Measurements from ENCODE around the gene SLC7A7. TPM values are rescaled to one million over a fixed set of nuclear protein-coding genes. Genes with fewer than 3 reads are reported as not detected.
A peak's percentile ranks its signal among the peaks of the same experiment; 100 is the strongest.
"Not testable (repeated sequence)": the region's sequence is repeated elsewhere in the genome, so short reads cannot be mapped to it uniquely, and the experiment has no call there.

Gene SLC7A7
- total RNA-seq, 1 donor from 2014 or later: 33.7 TPM

- DNase-seq: no peak
- CTCF ChIA-PET: interaction anchor here (0.6 to 0.8 kb wide), 2 partner anchors 31 to 1391 kb away, joined by 3 to 4 read pairs; no protein-coding TSS in a partner anchor
- Mint-ChIP-seq H3K36me3 (ENCODE audit: low read depth) (no peaks in the 10 kb centered on the region), H3K27me3 (no peaks in the 10 kb centered on the region), H3K4me3 (peak overlapping the region; percentile 59), H3K27ac (peak overlapping the region; percentile 96), H3K4me1 (peaks cover 75% of the 10 kb centered on the region), H3K9me3 (no peaks in the 10 kb centered on the region)
- no peak for ATAC-seq (ENCODE audit: low read depth)
- intact Hi-C loops (cut with micrococcal nuclease): no loop called here
- no peak for TF ChIP-seq CTCF (IDR thresholded peaks at IDR 0.05)
- POLR2A ChIA-PET: interaction anchor here (0.8 to 5.0 kb wide), 11 partner anchors 9 to 76 kb away, joined by 3 to 69 read pairs (median 4); partner anchors contain the start of genes MMP14 and OXA1L
Measured at GRCh38 chr14:22812744-22813143, 2.5 kb downstream of the SLC7A7 start.

- TF ChIP-seq CTCF (IDR thresholded peaks at IDR 0.05): no peak
- Mint-ChIP-seq H3K36me3 (ENCODE audit: low read depth) (no peaks in the 10 kb centered on the region), H3K27me3 (no peaks in the 10 kb centered on the region), H3K27ac (peak overlapping the region; percentile 96), H3K9me3 (no peaks in the 10 kb centered on the region), H3K4me1 (peaks cover 79% of the 10 kb centered on the region), H3K4me3 (peak overlapping the region; percentile 75)
- DNase-seq (no peak), ATAC-seq (ENCODE audit: low read depth) (peak; percentile 33)
- intact Hi-C loops (cut with micrococcal nuclease): loop anchor here (1.0 kb wide), 2 partner anchors 8 kb away; no protein-coding TSS in a partner anchor
- POLR2A ChIA-PET: interaction anchor here (0.6 to 5.0 kb wide), 14 partner anchors 8 to 1394 kb away, joined by 3 to 69 read pairs (median 4); partner anchors contain the start of genes OXA1L and TSSK4
- CTCF ChIA-PET: interaction anchor here (0.8 to 1.4 kb wide), 2 partner anchors 11 to 15 kb away, joined by 3 to 4 read pairs; no protein-coding TSS in a partner anchor
Measured at GRCh38 chr14:22811722-22812121, 3.5 kb downstream of the SLC7A7 start.

- intact Hi-C loops (cut with micrococcal nuclease): no loop called here
- CTCF ChIA-PET: interaction anchor here (1.1 to 1.9 kb wide), 3 partner anchors 14 to 239 kb away, joined by 3 to 7 read pairs (median 4); no protein-coding TSS in a partner anchor
- peaks cover 3% of the 10 kb centered on the region for H3K36me3 Mint-ChIP-seq (ENCODE audit: low read depth)
- H3K4me1 Mint-ChIP-seq: peaks cover 78% of the 10 kb centered on the region
- no peaks in the 10 kb centered on the region for H3K27me3 Mint-ChIP-seq
- DNase-seq (no peak), ATAC-seq (ENCODE audit: low read depth) (no peak)
- H3K4me3 Mint-ChIP-seq: no peak overlapping the region
- POLR2A ChIA-PET: interaction anchor here (0.5 to 8.1 kb wide), 9 partner anchors 10 to 109 kb away, joined by 3 to 73 read pairs (median 5); partner anchors contain the start of gene OXA1L
- no peaks in the 10 kb centered on the region for H3K9me3 Mint-ChIP-seq
- no peak for TF ChIP-seq CTCF (IDR thresholded peaks at IDR 0.05)
- peak overlapping the region; percentile 73 for H3K27ac Mint-ChIP-seq
Measured at GRCh38 chr14:22808388-22809209, 6.6 kb downstream of the SLC7A7 start.

GRCh38 chr14:22807432-22808087, 7.7 kb downstream of the SLC7A7 start:
- CTCF ChIA-PET: interaction anchor here (1.1 to 1.9 kb wide), 4 partner anchors 15 to 237 kb away, joined by 3 to 7 read pairs (median 4); no protein-coding TSS in a partner anchor
- ATAC-seq (ENCODE audit: low read depth): no peak

GRCh38 chr14:22805235-22805634, 10.0 kb downstream of the SLC7A7 start:
- H3K4me1 Mint-ChIP-seq: peaks cover 74% of the 10 kb centered on the region
- ATAC-seq (ENCODE audit: low read depth); H3K4me3 Mint-ChIP-seq; H3K9me3 Mint-ChIP-seq; H3K27me3 Mint-ChIP-seq; DNase-seq; intact Hi-C loops (cut with micrococcal nuclease); H3K36me3 Mint-ChIP-seq (ENCODE audit: low read depth): not testable (repeated sequence)
- ChIA-PET CTCF (interaction anchor here (1.4 kb wide), 2 partner anchors 11 to 39 kb away, joined by 3 read pairs; partner anchors contain the start of gene OXA1L), POLR2A (interaction anchor here (0.7 to 8.1 kb wide), 9 partner anchors 10 to 66 kb away, joined by 3 to 73 read pairs (median 11); partner anchors contain the start of genes LRP10, MRPL52 and OXA1L)
- peak overlapping the region; percentile 93 for H3K27ac Mint-ChIP-seq

More at GRCh38 chr14:22807432-22808087, 7.7 kb downstream of the SLC7A7 start:
- Mint-ChIP-seq H3K4me1 (peaks cover 79% of the 10 kb centered on the region), H3K36me3 (ENCODE audit: low read depth) (peaks cover 3% of the 10 kb centered on the region), H3K27me3 (no peaks in the 10 kb centered on the region), H3K4me3 (no peak overlapping the region), H3K27ac (peak overlapping the region; percentile 73), H3K9me3 (no peaks in the 10 kb centered on the region)
- no peak for DNase-seq
- no peak for TF ChIP-seq CTCF (IDR thresholded peaks at IDR 0.05)
- POLR2A ChIA-PET: interaction anchor here (0.7 to 8.1 kb wide), 5 partner anchors 13 to 41 kb away, joined by 3 to 73 read pairs (median 4); partner anchors contain the start of genes MMP14 and OXA1L
- intact Hi-C loops (cut with micrococcal nuclease): no loop called here
